PC-9 (cell line): ENCODE results near the gene SLC8A3. TPM values are rescaled to one million over a fixed set of nuclear protein-coding genes. Genes with fewer than 3 reads are reported as not detected.

Experiments used
- BruUV-seq: library from RNA; stranded (reverse); fragments of 400-500 nt; replicated peaks from 2 replicates; lab custom pipeline; 2021; lab: Mats Ljungman, UMichigan
- CTCF ChIA-PET: fragments of 300-600 bp; sonication (Branson Sonifier 250); formaldehyde crosslinking; loops from one replicate; lab custom pipeline; 2022; ENCODE audit warnings: antibody characterized with exemption; lab: Charles Lee
- POLR2A ChIA-PET: fragments of 300-600 bp; sonication (Branson Sonifier 250); formaldehyde crosslinking; loops from one replicate; lab custom pipeline; 2022; ENCODE audit warnings: antibody characterized with exemption; ENCODE audit not compliant: unreplicated experiment; lab: Charles Lee
- DNase-seq, 2 experiments: peaks; one replicate each; pipeline versions ENCODE4 v3.0.0 to v3.0.0-alpha.2; 2015 to 2022; ENCODE audit warnings: mixed read lengths in 1 of 2
- H2AFZ ChIP-seq: fragments of 200-600 bp; sonication (generic); 2 replicates; pipeline ENCODE4 v1.8.1; 2017; ENCODE audit warnings: antibody characterized with exemption
- H3F3A ChIP-seq: fragments of 200-600 bp; sonication (generic); 2 replicates; pipeline ENCODE4 v1.8.1; 2017; ENCODE audit warnings: antibody characterized with exemption, mild to moderate bottlenecking, low read depth; ENCODE audit not compliant: insufficient read depth
- H3K27ac ChIP-seq: fragments of 200-600 bp; sonication (generic); 2 replicates; pipeline ENCODE4 v1.6.1; 2016; ENCODE audit warnings: mixed run types
- H3K27me3 ChIP-seq: fragments of 200-600 bp; sonication (generic); 2 replicates; pipeline ENCODE4 v1.6.1; 2016; ENCODE audit warnings: low read depth, mixed run types; ENCODE audit not compliant: insufficient read depth
- H3K36me3 ChIP-seq: fragments of 200-600 bp; sonication (generic); 2 replicates; pipeline ENCODE4 v1.6.1; 2016; ENCODE audit warnings: low read depth, mixed run types
- H3K4me1 ChIP-seq: fragments of 200-600 bp; sonication (generic); replicated peaks from 2 replicates; pipeline ENCODE4 v1.6.1; 2016; ENCODE audit warnings: mixed run types; ENCODE audit not compliant: insufficient read depth
- H3K4me2 ChIP-seq: fragments of 200-600 bp; sonication (generic); 2 replicates; pipeline ENCODE4 v1.6.1; 2017; ENCODE audit warnings: mixed run types
- H3K4me3 ChIP-seq: fragments of 200-600 bp; sonication (generic); 2 replicates; pipeline ENCODE4 v1.6.1; 2016; ENCODE audit warnings: mixed run types
- H3K79me2 ChIP-seq: fragments of 200-600 bp; sonication (generic); 2 replicates; pipeline ENCODE4 v1.6.1; 2017; ENCODE audit warnings: low read depth, mixed run types
- H3K9me2 ChIP-seq: fragments of 200-600 bp; sonication (generic); 2 replicates; pipeline ENCODE4 v1.8.1; 2017; ENCODE audit warnings: mild to moderate bottlenecking; ENCODE audit not compliant: insufficient read depth
- H3K9me3 ChIP-seq: fragments of 200-600 bp; sonication (generic); 2 replicates; pipeline ENCODE4 v1.8.1; 2016; ENCODE audit warnings: low read depth; ENCODE audit not compliant: insufficient read depth
- H4K20me1 ChIP-seq: fragments of 200-600 bp; sonication (generic); 2 replicates; pipeline ENCODE4 v1.8.1; 2017; ENCODE audit not compliant: insufficient read depth
- CTCF ChIP-seq: fragments of 200-600 bp; sonication (generic); conservative IDR thresholded peaks from 2 replicates; pipeline ENCODE4 v1.6.1; 2017; ENCODE audit warnings: mixed run types, antibody characterized with exemption, mild to moderate bottlenecking, moderate library complexity
- EZH2 ChIP-seq: fragments of 200-600 bp; sonication (generic); IDR thresholded peaks from 2 replicates; pipeline ENCODE4 v1.8.0; 2017; ENCODE audit warnings: antibody characterized with exemption, low read depth
- intact Hi-C: fragments of 100-400 bp; cut with micrococcal nuclease; formaldehyde crosslinking; loops from one replicate; pipeline ENCODE4 v1.10.0; 2022; ENCODE audit not compliant: unreplicated experiment
- total RNA-seq: library from RNA; stranded (reverse); gene quantifications from 2 replicates; pipeline ENCODE4 v1.2.3, GENCODE V29; 2021

Gene SLC8A3
- total RNA-seq, 1 experiment from 2014 or later = not detected

GRCh38 chr14:70011708-70012107 lies 177.0 kb downstream of the SLC8A3 start:
- H3K79me2 ChIP-seq = no peaks in the 10 kb centered on the region
- no peak for DNase-seq
- no peaks in the 10 kb centered on the region for H3K36me3 ChIP-seq
- no peaks in the 10 kb centered on the region for H3K4me1 ChIP-seq
- intact Hi-C loops = loop anchor here (5.0 kb wide), 1 partner anchor 279 kb away; no protein-coding TSS in a partner anchor
- H3K9me3 ChIP-seq = no peaks in the 10 kb centered on the region
- POLR2A ChIA-PET = no interaction called here
- peaks cover 4% of the 10 kb centered on the region; the same call in 1 of the 2 replicates for H3K27me3 ChIP-seq
- no peak overlapping the region for H2AFZ ChIP-seq
- H3K4me3 ChIP-seq = no peak overlapping the region
- CTCF ChIA-PET = no interaction called here
- H4K20me1 ChIP-seq = no peaks in the 10 kb centered on the region
- no peaks in the 10 kb centered on the region for H3F3A ChIP-seq
- no peaks in the 10 kb centered on the region for H3K9me2 ChIP-seq
- no TSS peak for BruUV-seq
- no peak overlapping the region for H3K4me2 ChIP-seq
- H3K27ac ChIP-seq = no peak overlapping the region
- TF ChIP-seq CTCF = no peak
- TF ChIP-seq EZH2 = no peak

GRCh38 chr14:70011098-70011497 lies 177.7 kb downstream of the SLC8A3 start:
- H3K36me3 ChIP-seq = no peaks in the 10 kb centered on the region
- H3K27ac ChIP-seq = no peak overlapping the region
- H3K27me3 ChIP-seq = peaks cover 4% of the 10 kb centered on the region; the same call in 1 of the 2 replicates
- H3K9me2 ChIP-seq = no peaks in the 10 kb centered on the region
- no peak overlapping the region for H2AFZ ChIP-seq
- CTCF ChIA-PET = no interaction called here
- H3K4me1 ChIP-seq = no peaks in the 10 kb centered on the region
- TF ChIP-seq EZH2 (no peak), CTCF (no peak)
- no peak overlapping the region for H3K4me2 ChIP-seq
- intact Hi-C loops = loop anchor here (5.0 kb wide), 1 partner anchor 279 kb away; no protein-coding TSS in a partner anchor
- H3K79me2 ChIP-seq = no peaks in the 10 kb centered on the region
- no peaks in the 10 kb centered on the region for H3K9me3 ChIP-seq
- H3K4me3 ChIP-seq = no peak overlapping the region
- POLR2A ChIA-PET = no interaction called here
- H3F3A ChIP-seq = no peaks in the 10 kb centered on the region
- H4K20me1 ChIP-seq = no peaks in the 10 kb centered on the region
- no peak for DNase-seq
- BruUV-seq = no TSS peak

DNA sequence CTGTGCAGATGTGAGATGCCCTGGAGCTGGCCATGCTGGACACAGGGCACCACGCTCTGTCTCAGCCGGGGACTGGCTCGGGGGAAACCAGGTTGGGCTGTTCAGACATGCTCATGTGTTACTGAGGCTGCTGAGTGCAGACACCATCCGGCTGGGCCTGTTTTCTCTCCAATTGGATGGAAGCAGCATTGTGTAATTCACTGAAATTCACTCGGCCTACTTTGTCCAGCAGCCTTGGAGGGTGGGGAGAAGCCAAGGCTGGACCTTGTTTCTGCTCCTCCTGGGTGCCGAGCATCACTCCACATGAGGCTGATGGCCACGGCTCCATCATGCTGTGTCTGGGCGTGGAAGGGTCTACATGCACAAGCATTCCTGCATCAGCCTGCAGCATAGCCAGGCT lies 178.8 kb downstream of the SLC8A3 start:
- H3K9me2 ChIP-seq = no peaks in the 10 kb centered on the region
- no peak for TF ChIP-seq EZH2
- no peak for TF ChIP-seq CTCF
- DNase-seq = no peak
- H3K9me3 ChIP-seq = no peaks in the 10 kb centered on the region
- BruUV-seq = no TSS peak
- no peaks in the 10 kb centered on the region; the same call in 1 of the 2 replicates for H3K27me3 ChIP-seq
- H3K36me3 ChIP-seq = no peaks in the 10 kb centered on the region
- H3F3A ChIP-seq = no peaks in the 10 kb centered on the region
- H3K4me2 ChIP-seq = no peak overlapping the region
- CTCF ChIA-PET = no interaction called here
- H3K79me2 ChIP-seq = no peaks in the 10 kb centered on the region
- H2AFZ ChIP-seq = no peak overlapping the region
- POLR2A ChIA-PET = no interaction called here
- no peak overlapping the region for H3K27ac ChIP-seq
- H4K20me1 ChIP-seq = no peaks in the 10 kb centered on the region
- intact Hi-C loops = loop anchor here (5.0 kb wide), 1 partner anchor 278 kb away; no protein-coding TSS in a partner anchor
- no peaks in the 10 kb centered on the region for H3K4me1 ChIP-seq
- no peak overlapping the region for H3K4me3 ChIP-seq
